ENCODE results near the gene PARD3. TPM values are rescaled to one million over a fixed set of nuclear protein-coding genes. Genes with fewer than 3 reads are reported as not detected.

Gene PARD3
- total and polyA plus RNA-seq, 12 donors, result 17.0 to 93.8 (median 47.3) TPM

- intact Hi-C loops (cut with DNase I), result no loop called here
- DNase-seq, result no peak
- 82 to 96% (median 95%) methylated on average over 3 of the region's 3 CpGs for WGBS, 4 donors
- H3K27me3 ChIP-seq, result no peaks in the 10 kb centered on the region
- H3K36me3 ChIP-seq (replicated peaks in 1 of 2), result no peaks in the 10 kb centered on the region
- no peaks in the 10 kb centered on the region for H3K4me1 ChIP-seq (replicated peaks in 1 of 2)
- no peak overlapping the region for H3K4me3 ChIP-seq
- no peaks in the 10 kb centered on the region for H3K9me3 ChIP-seq (replicated peaks in 1 of 3)
- H3K27ac ChIP-seq, result no peak overlapping the region
- TF ChIP-seq POLR2A (IDR thresholded peaks at IDR 0.05) (no peak), CTCF (IDR thresholded peaks at IDR 0.05) (no peak)
Observed at GRCh38 chr10:34164029-34164428, 651.1 kb downstream of the PARD3 start.

- intact Hi-C loops (cut with DNase I), result no loop called here
- no peak for TF ChIP-seq CTCF (IDR thresholded peaks at IDR 0.05)
- TF ChIP-seq POLR2A (IDR thresholded peaks at IDR 0.05), result no peak
- DNase-seq, result no peak
- H3K27ac ChIP-seq, result no peak overlapping the region
- no peaks in the 10 kb centered on the region for H3K36me3 ChIP-seq (replicated peaks in 1 of 2)
- H3K27me3 ChIP-seq, result no peaks in the 10 kb centered on the region
- no peaks in the 10 kb centered on the region for H3K9me3 ChIP-seq (replicated peaks in 1 of 3)
- no peaks in the 10 kb centered on the region for H3K4me1 ChIP-seq (replicated peaks in 1 of 2)
- WGBS, 4 donors, result 84 to 91% (median 87%) methylated on average over 11 of the region's 11 CpGs
- no peak overlapping the region for H3K4me3 ChIP-seq
Observed at GRCh38 chr10:34163075-34163905, 651.8 kb downstream of the PARD3 start.

GRCh38 chr10:34161777-34162370 lies 653.2 kb downstream of the PARD3 start:
- H3K9me3 ChIP-seq (replicated peaks in 1 of 3), result no peaks in the 10 kb centered on the region
- no peak overlapping the region for H3K4me3 ChIP-seq
- no peaks in the 10 kb centered on the region for H3K36me3 ChIP-seq (replicated peaks in 1 of 2)
- WGBS, 4 donors, result 89 to 97% (median 94%) methylated on average over 7 of the region's 7 CpGs
- intact Hi-C loops (cut with DNase I), result no loop called here
- TF ChIP-seq POLR2A (IDR thresholded peaks at IDR 0.05) (no peak), CTCF (IDR thresholded peaks at IDR 0.05) (no peak)
- no peaks in the 10 kb centered on the region for H3K27me3 ChIP-seq
- no peak for DNase-seq
- no peak overlapping the region for H3K27ac ChIP-seq
- no peaks in the 10 kb centered on the region for H3K4me1 ChIP-seq (replicated peaks in 1 of 2)

- Histone ChIP-seq H3K36me3 (replicated peaks in 1 of 2) (no peaks in the 10 kb centered on the region), H3K27ac (no peak overlapping the region), H3K27me3 (no peaks in the 10 kb centered on the region), H3K4me3 (no peak overlapping the region), H3K9me3 (replicated peaks in 1 of 3) (no peaks in the 10 kb centered on the region), H3K4me1 (replicated peaks in 1 of 2) (no peaks in the 10 kb centered on the region)
- no peak for DNase-seq
- TF ChIP-seq POLR2A (IDR thresholded peaks at IDR 0.05), result no peak
- TF ChIP-seq CTCF (IDR thresholded peaks at IDR 0.05), result no peak
- WGBS, 4 donors, result 95 to 99% (median 98%) methylated on average over 3 of the region's 3 CpGs
- intact Hi-C loops (cut with DNase I), result no loop called here
Observed at GRCh38 chr10:34160595-34160994, 654.5 kb downstream of the PARD3 start.
